ENCODE measurements around the gene OR52B2.

OR52B2 gene

DNA sequence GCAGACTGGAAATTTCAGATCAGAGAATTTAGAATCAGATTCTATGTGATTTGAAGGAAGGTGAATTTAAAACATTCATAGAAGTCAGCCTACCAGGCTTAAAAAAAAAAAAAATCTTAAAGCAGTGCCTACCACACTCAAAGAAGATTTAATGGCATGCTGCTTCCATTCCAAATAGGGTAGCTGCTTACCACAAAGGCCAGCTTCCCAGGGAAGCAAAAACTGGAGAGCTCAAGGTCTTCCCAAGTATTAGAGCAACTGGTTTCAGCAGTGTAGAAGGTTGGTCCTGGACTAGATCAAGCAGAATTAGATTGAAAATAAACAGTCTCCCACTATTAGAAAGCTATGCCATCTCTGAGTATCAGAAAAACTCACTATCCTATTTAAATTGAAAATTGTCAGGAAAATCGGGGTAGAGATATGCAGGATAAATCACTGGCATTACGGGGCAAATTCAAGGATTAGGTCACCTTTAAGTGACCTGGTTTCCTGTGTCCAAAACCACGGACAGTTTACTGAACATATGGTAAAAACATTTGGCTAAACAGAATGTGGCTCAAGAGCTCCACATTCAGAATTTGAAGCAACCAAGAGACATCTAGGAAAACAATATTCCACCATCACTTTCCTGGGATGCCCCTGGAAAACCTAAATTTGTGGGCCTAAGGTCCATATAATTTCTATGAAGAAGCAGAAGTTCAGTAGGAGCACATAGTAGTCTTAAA lies 36.5 kb upstream of the OR52B2 start:
- no peak for DNase-seq (ENCODE audit: low spot score)
- no peak overlapping the region for H3K27ac ChIP-seq
- no peak overlapping the region for H3K4me3 ChIP-seq
- TF ChIP-seq, protein P1, sequence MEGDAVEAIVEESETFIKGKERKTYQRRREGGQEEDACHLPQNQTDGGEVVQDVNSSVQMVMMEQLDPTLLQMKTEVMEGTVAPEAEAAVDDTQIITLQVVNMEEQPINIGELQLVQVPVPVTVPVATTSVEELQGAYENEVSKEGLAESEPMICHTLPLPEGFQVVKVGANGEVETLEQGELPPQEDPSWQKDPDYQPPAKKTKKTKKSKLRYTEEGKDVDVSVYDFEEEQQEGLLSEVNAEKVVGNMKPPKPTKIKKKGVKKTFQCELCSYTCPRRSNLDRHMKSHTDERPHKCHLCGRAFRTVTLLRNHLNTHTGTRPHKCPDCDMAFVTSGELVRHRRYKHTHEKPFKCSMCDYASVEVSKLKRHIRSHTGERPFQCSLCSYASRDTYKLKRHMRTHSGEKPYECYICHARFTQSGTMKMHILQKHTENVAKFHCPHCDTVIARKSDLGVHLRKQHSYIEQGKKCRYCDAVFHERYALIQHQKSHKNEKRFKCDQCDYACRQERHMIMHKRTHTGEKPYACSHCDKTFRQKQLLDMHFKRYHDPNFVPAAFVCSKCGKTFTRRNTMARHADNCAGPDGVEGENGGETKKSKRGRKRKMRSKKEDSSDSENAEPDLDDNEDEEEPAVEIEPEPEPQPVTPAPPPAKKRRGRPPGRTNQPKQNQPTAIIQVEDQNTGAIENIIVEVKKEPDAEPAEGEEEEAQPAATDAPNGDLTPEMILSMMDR (IDR thresholded peaks at IDR 0.05), result no peak

DNA sequence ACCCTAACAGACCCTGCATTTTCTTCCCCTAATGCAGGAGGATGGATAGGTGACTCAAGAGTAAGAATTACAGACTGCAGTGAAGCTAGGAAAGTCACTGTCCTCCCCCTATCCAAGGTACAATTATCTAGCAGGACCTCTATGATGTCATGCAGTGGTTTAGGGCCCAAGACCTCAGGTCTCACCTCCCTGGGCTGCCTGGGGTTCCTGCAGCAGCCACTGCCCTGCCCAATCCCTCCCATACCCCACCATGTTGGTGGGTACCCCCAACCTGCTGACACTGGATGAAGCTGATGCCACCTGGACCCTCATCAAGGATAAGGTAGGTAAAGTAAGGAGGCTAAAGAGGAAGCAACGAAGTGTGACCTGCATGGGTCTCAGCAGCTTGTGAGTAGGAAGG lies 35.2 kb upstream of the OR52B2 start, which contains the start of gene C11orf42:
C11orf42 (plus strand) TSS at position 192 of the 400 bp plus-strand sequence; CDS start at position 251, 59 bp downstream.
- TF ChIP-seq, protein P1 (IDR thresholded peaks at IDR 0.05), result no peak
- Histone ChIP-seq H3K27ac (no peak within 1 kb of the TSS), H3K4me3 (no peak within 1 kb of the TSS)
- no peak for DNase-seq (ENCODE audit: low spot score)

DNA sequence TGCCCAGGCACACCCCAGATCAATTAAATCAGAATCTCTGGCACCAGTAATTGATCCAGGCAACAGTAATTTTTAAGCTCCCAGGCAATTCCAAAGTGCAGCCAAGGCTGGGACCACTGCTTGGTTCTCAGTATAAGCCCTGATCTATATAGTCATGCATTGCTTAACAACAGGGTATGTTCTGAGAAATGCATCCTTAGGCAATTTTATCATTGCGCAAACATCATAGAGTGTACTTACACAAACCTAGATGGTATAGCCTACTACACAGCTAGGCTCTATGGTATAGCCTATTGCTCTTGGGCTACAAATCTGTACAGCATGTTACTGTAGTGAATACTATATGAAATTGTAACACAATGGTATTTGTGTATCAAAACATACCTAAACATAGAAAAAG lies 34.6 kb upstream of the OR52B2 start:
- no peak overlapping the region for H3K27ac ChIP-seq
- H3K4me3 ChIP-seq, result no peak overlapping the region
- TF ChIP-seq, protein P1 (IDR thresholded peaks at IDR 0.05), result no peak
- DNase-seq (ENCODE audit: low spot score), result no peak

DNA sequence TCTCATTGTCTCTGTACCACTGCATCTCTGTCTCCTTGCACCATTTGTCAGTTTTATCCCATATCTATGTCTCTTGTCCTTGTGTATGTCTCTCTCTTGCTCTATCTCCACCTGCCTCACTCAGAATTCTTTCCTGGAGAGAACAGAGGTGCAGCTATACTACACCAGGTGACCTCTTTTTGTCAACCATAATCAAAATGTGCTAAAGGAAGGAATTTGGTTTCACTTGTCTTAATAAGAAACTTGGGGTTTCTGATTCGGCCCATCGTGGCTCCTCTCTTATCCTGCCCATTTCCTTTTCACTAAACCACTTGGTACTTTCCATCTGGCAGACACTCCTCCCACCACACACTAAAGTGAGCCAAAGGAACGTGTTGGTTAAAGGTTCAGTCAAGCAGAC lies 33.2 kb upstream of the OR52B2 start:
- Histone ChIP-seq H3K4me3 (no peak overlapping the region), H3K27ac (no peak overlapping the region)
- TF ChIP-seq, protein P1 (IDR thresholded peaks at IDR 0.05), result no peak
- no peak for DNase-seq (ENCODE audit: low spot score)

DNA sequence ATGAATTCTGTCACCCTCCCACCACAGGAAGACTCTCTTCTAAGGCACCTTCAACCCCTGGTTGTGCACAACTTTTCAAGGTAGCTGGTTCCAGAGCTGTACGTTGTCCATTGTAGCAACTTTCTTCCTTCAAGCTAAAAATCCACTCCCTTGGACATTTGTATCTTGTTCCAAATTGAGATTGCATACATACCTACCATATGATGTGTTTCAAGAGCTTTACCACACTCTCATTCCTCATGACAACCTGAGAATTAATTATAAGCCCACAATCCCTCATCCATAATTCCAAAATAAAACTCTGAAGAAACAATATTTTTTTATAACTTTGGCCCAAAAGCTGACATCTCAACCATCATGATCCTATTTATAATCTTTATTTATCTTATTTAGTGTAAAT lies 31.9 kb upstream of the OR52B2 start:
- H3K27ac ChIP-seq, result no peak overlapping the region
- TF ChIP-seq, protein P1 (IDR thresholded peaks at IDR 0.05), result no peak
- no peak for DNase-seq (ENCODE audit: low spot score)
- H3K4me3 ChIP-seq, result no peak overlapping the region

DNA sequence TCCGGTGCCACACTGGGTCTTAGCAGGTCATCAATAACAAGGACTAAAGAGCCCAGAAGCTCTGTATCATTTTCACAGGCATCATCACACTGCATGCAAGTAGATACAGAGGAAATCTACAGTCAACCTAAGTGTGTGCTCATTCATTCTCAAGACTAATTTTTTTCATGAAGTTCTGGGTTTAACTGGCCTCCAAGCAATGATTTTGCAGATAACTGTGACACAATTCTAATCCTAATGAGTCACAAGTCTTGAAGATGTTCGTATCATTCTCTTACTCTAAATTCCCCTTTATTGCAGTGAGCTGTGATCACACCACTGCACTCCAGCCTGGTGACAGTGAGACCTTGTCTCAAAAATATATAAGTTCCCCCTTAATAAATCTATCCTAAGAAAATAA lies 31.4 kb upstream of the OR52B2 start:
- TF ChIP-seq, protein P1 (IDR thresholded peaks at IDR 0.05), result no peak
- no peak for DNase-seq (ENCODE audit: low spot score)
- Histone ChIP-seq H3K4me3 (no peak overlapping the region), H3K27ac (no peak overlapping the region)

DNA sequence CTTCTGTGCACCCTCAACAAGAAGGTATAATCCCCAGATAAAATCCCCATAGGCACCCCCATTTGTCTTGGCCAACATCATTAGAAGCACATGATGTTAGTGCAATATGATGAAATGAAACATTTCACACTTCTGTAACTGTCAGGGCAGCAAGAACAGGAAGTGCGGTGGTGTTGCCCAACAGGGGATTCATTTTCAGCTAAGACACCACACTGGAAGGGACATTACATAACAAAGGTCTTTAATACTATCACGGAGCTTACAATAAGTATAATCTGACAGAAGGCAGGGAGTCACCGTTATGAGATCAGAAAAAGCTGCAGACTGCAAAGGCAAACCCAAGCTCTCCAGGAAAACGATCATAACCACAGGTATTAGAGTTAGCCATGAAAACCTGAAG lies 30.8 kb upstream of the OR52B2 start:
- DNase-seq (ENCODE audit: low spot score), result no peak
- no peak overlapping the region for H3K27ac ChIP-seq
- TF ChIP-seq, protein P1 (IDR thresholded peaks at IDR 0.05), result no peak
- H3K4me3 ChIP-seq, result no peak overlapping the region
